ENCODE measurements around the gene GRAMD4.

GRCh38 chr22:46637711-46638600 lies 17.8 kb downstream of the GRAMD4 start:
- TF ChIP-seq ZBTB33 (IDR thresholded peaks at IDR 0.05; ENCODE audit: borderline replicate concordance, low read depth) (no peak), EP300 (IDR thresholded peaks at IDR 0.05; ENCODE audit: borderline replicate concordance in 1 of 2, low read depth in 1 of 2, low read length in 1 of 2) (no peak)

Data from SK-N-SH (cell line).